ENCODE measurements around the gene TOMM40L. TPM values are rescaled to one million over a fixed set of nuclear protein-coding genes. Genes with fewer than 3 reads are reported as not detected.

TOMM40L gene
- polyA plus RNA-seq, 1 donor (not counting 4 experiments of a cell fraction or from before 2014, with no cell fraction given): 14.4 TPM

DNA sequence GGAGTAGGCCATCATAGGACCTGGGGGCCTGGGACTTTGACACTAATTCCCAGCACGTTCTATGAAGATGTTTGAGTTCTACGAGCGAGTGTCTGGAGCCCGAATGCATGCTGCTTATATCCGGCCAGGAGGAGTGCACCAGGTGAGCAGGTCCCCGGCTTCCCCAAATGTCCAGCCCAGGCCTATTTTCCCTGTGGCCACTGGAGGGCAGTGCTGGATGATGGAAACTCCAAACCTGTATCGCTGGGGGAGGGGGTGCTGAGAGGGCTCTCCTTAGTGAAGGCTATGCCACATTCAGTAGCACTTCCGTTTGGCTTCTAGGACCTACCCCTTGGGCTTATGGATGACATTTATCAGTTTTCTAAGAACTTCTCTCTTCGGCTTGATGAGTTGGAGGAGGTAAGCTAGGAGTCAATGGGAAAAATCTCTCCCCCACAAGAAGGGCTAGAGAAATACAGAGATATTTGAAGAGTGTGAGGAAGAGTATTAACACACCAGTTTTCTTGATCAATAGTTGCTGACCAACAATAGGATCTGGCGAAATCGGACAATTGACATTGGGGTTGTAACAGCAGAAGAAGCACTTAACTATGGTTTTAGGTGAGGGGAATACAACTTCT lies 16.0 kb upstream of the TOMM40L start:
- DNase-seq (ENCODE audit: low read depth, low spot score): no peak
- peaks cover 3% of the 10 kb centered on the region for H3K79me2 ChIP-seq (ENCODE audit: control insufficient read depth, insufficient read depth, low read length)

DNA sequence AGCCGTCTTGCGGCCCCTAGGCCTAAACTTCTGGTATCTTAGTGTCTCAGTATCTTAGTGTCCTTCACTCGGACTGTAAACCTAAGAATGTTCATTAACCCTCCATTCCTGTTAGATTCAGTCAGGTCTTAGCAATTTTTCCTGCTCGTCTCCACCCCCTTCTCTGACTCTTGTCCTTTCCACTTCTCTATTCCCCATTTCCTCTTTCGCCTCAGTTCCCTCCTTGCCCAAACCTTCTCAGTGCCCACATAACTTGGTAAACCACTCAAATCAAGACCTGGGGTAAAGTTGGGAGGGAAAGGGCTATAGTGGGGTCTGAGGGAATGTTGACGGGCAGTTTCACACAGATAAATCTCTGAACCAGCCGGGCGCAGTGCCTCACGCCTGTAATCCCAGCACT lies 11.5 kb upstream of the TOMM40L start:
- FAIRE-seq: no peak
- Histone ChIP-seq H2AFZ (ENCODE audit: control insufficient read depth, low read length) (no peak overlapping the region), H3K27me3 (ENCODE audit: control insufficient read depth, extremely low read depth, insufficient read depth, low read length) (no peaks in the 10 kb centered on the region), H3K27ac (ENCODE audit: control insufficient read depth, insufficient read depth, low read length) (no peak overlapping the region), H3K4me1 (ENCODE audit: control insufficient read depth, extremely low read depth, insufficient read depth, low read length) (no peaks in the 10 kb centered on the region), H3K79me2 (ENCODE audit: control insufficient read depth, insufficient read depth, low read length) (no peaks in the 10 kb centered on the region), H3K4me2 (ENCODE audit: control insufficient read depth, extremely low read depth, insufficient read depth, low read depth, low read length) (no peak overlapping the region), H3K9me3 (ENCODE audit: control insufficient read depth, low read depth, low read length) (no peaks in the 10 kb centered on the region), H3K4me3 (ENCODE audit: control insufficient read depth in 2 of 3, extremely low read depth in 1 of 3, insufficient read depth in 2 of 3, low read depth in 1 of 3, low read length in 3 of 3) (no peak overlapping the region), H4K20me1 (ENCODE audit: control insufficient read depth, extremely low read depth, insufficient read depth, low read length) (no peaks in the 10 kb centered on the region), H3K9ac (ENCODE audit: control insufficient read depth, extremely low read depth, insufficient read depth, low read length) (no peak overlapping the region), H3K36me3 (ENCODE audit: control insufficient read depth in 2 of 2, extremely low read depth in 1 of 2, insufficient read depth in 2 of 2, low read length in 2 of 2) (peaks cover 23 to 25% of the 10 kb centered on the region in 2 experiments), H3K9me1 (ENCODE audit: control insufficient read depth, extremely low read depth, insufficient read depth, low read length) (no peaks in the 10 kb centered on the region)
- dilution Hi-C loops (cut with MboI; ENCODE audit: extremely low pct_ligation_motif_present, low sequenced_read_pairs): no loop called here
- TF ChIP-seq, protein P1, sequence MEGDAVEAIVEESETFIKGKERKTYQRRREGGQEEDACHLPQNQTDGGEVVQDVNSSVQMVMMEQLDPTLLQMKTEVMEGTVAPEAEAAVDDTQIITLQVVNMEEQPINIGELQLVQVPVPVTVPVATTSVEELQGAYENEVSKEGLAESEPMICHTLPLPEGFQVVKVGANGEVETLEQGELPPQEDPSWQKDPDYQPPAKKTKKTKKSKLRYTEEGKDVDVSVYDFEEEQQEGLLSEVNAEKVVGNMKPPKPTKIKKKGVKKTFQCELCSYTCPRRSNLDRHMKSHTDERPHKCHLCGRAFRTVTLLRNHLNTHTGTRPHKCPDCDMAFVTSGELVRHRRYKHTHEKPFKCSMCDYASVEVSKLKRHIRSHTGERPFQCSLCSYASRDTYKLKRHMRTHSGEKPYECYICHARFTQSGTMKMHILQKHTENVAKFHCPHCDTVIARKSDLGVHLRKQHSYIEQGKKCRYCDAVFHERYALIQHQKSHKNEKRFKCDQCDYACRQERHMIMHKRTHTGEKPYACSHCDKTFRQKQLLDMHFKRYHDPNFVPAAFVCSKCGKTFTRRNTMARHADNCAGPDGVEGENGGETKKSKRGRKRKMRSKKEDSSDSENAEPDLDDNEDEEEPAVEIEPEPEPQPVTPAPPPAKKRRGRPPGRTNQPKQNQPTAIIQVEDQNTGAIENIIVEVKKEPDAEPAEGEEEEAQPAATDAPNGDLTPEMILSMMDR (optimal IDR thresholded peaks at IDR 0.05 in 1 of 3, IDR thresholded peaks at IDR 0.05 in 1 of 3, conservative IDR thresholded peaks at IDR 0.05 in 1 of 3; ENCODE audit: extremely low read depth in 1 of 3, insufficient read depth in 2 of 3, low read length in 3 of 3): no peak
- no peak for TF ChIP-seq EZH2 (IDR thresholded peaks at IDR 0.05; ENCODE audit: low read length)
- no peak for DNase-seq (ENCODE audit: low read depth, low spot score)

More for the DNA sequence above, 16.0 kb upstream of the TOMM40L start:
- Histone ChIP-seq H3K4me1 (ENCODE audit: control insufficient read depth, extremely low read depth, insufficient read depth, low read length) (no peaks in the 10 kb centered on the region), H3K4me2 (ENCODE audit: control insufficient read depth, extremely low read depth, insufficient read depth, low read depth, low read length) (no peak overlapping the region), H3K27ac (ENCODE audit: control insufficient read depth, insufficient read depth, low read length) (no peak overlapping the region), H3K4me3 (ENCODE audit: control insufficient read depth in 2 of 3, extremely low read depth in 1 of 3, insufficient read depth in 2 of 3, low read depth in 1 of 3, low read length in 3 of 3) (no peak overlapping the region), H2AFZ (ENCODE audit: control insufficient read depth, low read length) (no peak overlapping the region), H3K36me3 (ENCODE audit: control insufficient read depth in 2 of 2, extremely low read depth in 1 of 2, insufficient read depth in 2 of 2, low read length in 2 of 2) (peaks cover 29 to 32% of the 10 kb centered on the region in 2 experiments), H4K20me1 (ENCODE audit: control insufficient read depth, extremely low read depth, insufficient read depth, low read length) (no peaks in the 10 kb centered on the region), H3K9me1 (ENCODE audit: control insufficient read depth, extremely low read depth, insufficient read depth, low read length) (no peaks in the 10 kb centered on the region), H3K9me3 (ENCODE audit: control insufficient read depth, low read depth, low read length) (no peaks in the 10 kb centered on the region), H3K9ac (ENCODE audit: control insufficient read depth, extremely low read depth, insufficient read depth, low read length) (no peak overlapping the region), H3K27me3 (ENCODE audit: control insufficient read depth, extremely low read depth, insufficient read depth, low read length) (no peaks in the 10 kb centered on the region)
- TF ChIP-seq, protein P1 (optimal IDR thresholded peaks at IDR 0.05 in 1 of 3, IDR thresholded peaks at IDR 0.05 in 1 of 3, conservative IDR thresholded peaks at IDR 0.05 in 1 of 3; ENCODE audit: extremely low read depth in 1 of 3, insufficient read depth in 2 of 3, low read length in 3 of 3): peak; percentile 90 to 92 (median 90)
- no peak for TF ChIP-seq EZH2 (IDR thresholded peaks at IDR 0.05; ENCODE audit: low read length)
- dilution Hi-C loops (cut with MboI; ENCODE audit: extremely low pct_ligation_motif_present, low sequenced_read_pairs): no loop called here
- no peak for FAIRE-seq
